ENCODE results near the gene HORMAD2.
"Not testable (repeated sequence)": the region's sequence is repeated elsewhere in the genome, so short reads cannot be mapped to it uniquely, and the experiment has no call there.

Gene HORMAD2

DNA sequence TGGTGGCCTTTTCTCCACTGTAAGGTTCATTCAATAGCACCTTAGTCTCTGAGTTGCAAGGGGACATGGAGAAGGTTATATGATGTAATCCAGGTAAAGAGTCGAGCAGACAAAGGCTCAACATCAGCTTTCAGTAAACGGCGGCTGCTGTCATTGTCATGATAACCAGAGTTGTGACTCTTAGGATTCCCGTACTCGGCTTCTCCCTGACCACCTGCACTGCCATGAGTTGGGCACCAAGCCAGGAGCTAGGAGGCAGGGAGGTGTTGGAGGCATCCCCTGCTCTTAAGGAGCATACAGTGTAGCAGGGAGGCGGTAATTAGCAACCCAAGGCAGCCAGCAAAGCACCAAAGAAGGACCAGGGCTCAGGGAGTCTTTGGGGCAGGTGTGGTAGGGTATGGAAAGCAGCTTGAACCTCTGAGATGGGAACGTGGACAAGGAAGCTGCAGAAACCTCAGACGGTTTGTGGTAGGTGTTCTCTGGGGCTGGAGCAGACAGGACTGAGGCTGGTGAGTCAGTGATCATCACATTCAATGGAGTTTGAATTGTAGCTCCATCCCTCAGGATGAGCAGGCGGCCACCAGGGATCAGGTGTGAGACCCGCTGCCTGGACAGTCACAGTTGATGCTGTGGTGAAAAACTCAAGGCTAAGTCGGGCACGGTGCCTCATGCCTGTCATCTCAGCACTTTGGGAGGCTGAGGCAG, 134.6 kb downstream of the HORMAD2 start:
- no peak for DNase-seq

GRCh38 chr22:30216272-30216671, 136.0 kb downstream of the HORMAD2 start:
- not testable (repeated sequence) for DNase-seq

- DNase-seq: no peak
Observed at GRCh38 chr22:30216710-30217109, 136.4 kb downstream of the HORMAD2 start.

DNA sequence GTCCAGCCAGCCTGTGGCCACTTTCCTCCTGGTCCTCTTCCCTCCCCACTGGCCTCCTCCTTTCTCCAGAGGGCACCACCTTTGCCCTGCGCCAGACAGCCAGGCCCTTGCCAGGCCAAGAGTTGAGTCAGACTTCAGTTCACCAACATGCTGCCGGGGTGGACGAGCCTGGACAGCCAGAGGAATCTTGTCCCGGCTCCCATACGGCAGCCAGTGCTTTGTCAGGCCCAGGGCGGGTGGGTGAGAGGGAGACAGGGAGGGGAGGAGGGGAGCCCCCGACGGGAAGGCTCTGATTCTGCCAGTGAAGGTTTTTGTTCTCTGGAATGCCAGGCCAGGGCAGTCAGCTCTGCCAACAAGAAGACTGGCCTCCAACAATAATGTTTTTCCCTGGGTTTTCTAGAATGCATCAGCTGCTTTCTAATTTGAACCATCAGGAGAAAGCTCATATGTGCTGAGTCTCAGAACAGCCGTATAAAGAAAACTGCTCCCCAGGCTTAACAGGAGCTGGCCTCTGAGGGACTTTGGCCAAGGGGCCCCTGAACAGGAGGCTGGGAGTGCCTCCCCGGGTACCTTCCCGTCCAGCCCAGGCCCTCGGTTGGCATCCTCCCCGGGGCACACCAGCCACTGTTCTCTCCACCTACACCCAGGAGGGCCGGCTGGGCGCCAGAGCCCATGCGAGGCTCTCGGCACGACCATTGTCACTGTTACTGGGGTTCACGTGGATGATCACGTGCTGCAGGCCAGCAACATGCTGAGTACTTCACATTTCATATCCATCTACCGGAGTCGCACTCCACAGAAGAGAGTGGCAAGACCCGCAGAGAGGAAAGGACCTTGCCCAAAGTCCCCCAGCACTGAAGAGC, 137.7 kb downstream of the HORMAD2 start:
- DNase-seq: no peak

- DNase-seq: no peak
Observed at GRCh38 chr22:30219049-30219654, 138.9 kb downstream of the HORMAD2 start.

- DNase-seq: no peak
Observed at GRCh38 chr22:30219668-30220278, 139.5 kb downstream of the HORMAD2 start.

DNA sequence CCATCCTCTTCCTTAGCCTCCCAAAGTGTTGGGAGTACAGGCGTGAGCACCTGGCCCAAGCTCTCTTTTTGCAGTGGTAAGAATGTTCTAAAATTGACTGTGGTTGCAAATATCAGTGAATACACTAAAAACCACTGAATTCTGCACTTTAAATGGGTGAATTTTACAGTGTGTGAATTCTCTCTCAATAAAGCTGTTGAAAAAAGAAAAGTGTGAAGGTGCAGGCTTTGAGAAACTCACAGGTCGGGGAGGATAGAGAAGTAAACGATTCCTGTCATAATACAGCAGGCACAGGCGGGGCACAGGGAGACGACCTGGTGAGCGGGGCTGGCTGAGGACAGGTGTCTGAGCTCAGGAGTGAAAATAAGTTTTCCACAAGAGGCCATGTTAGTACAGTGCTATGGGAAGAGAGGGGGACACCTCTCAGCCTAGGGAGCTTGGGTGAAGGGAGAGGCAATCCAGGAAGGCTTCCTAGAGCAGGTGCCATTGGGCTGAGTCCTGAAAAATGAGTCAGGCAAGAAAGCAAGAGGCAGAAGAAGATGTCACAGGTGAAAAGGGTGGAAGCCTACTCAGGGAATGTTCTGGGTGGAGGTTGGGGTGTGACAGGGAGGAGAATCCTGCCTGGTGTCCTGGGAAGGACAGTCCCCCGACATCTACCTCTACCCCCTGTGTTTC, 140.2 kb downstream of the HORMAD2 start:
- no peak for DNase-seq

GRCh38 chr22:30221121-30221992, 141.1 kb downstream of the HORMAD2 start:
- DNase-seq: no peak

DNA sequence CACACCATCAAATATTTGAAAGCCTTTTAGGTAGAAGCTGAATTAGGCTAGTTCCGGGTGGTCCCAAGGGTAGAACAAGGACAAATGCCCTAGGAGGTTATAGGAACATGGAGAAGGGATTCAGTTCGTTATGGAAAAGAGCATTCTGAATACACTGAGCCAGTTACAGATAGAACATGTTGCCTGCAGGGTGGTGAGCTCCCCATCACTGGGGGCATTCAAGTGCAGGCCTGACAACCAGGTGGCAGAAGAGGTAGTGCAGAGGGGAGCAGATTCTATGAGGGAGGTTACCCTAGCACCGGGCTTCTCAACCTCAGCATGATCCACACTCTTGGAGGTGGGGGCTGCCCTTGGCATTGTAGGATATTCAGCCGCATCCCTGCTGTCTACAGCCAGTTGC, 142.1 kb downstream of the HORMAD2 start:
- no peak for DNase-seq

DNA sequence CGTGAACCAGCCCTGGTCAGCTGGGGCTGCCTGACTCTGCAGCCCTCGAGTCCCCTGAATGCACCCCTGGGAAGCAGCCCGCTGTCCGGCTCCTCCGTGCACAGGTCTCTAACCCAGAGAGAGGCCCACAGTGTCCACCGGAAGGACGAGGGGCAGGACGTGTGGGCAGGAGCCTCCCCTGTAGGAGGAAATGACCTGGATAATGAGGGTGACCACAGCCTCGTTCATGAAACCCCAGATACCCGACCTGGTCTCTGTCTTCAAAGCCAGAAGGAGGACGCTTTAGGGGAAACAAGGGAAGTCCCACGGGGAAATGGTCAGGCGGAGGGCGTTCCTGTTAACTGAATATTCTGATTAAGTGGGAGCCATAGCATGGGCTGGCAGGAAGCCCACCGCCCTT, 143.0 kb downstream of the HORMAD2 start:
- no peak for DNase-seq

GRCh38 chr22:30224161-30224857, 144.0 kb downstream of the HORMAD2 start:
- DNase-seq: no peak

- DNase-seq: no peak
Observed at GRCh38 chr22:30225220-30225927, 145.1 kb downstream of the HORMAD2 start.

GRCh38 chr22:30226192-30226832, 146.0 kb downstream of the HORMAD2 start:
- no peak for DNase-seq

All from NCI-H1048 (cell line).